ENCODE data around the gene ZNF469.

GRCh38 chr16:88429387-88430184 lies 46.8 kb downstream of the ZNF469 start:
- TF ChIP-seq CTCF (IDR thresholded peaks at IDR 0.05 in 2 of 3, conservative IDR thresholded peaks at IDR 0.05 in 1 of 3; ENCODE audit: insufficient read depth in 2 of 3, low read depth in 1 of 3, low read length in 3 of 3) (no peak), NFATC3 (IDR thresholded peaks at IDR 0.05) (no peak), TCF3 (CRISPR knock-in tag; IDR thresholded peaks at IDR 0.05) (no peak), ZNF324 (CRISPR knock-in tag; IDR thresholded peaks at IDR 0.05) (no peak), SIRT6 (IDR thresholded peaks at IDR 0.05; ENCODE audit: low read depth, low read length) (no peak), ZBTB33 (CRISPR knock-in tag; IDR thresholded peaks at IDR 0.05) (no peak), HDGF (IDR thresholded peaks at IDR 0.05) (no peak), ZNF41 (CRISPR knock-in tag; conservative IDR thresholded peaks at IDR 0.05) (no peak), MLX (CRISPR knock-in tag; conservative IDR thresholded peaks at IDR 0.05) (no peak), KDM5B (IDR thresholded peaks at IDR 0.05; ENCODE audit: insufficient replicate concordance, low read depth, low read length) (peak; percentile 11), FOXM1 (IDR thresholded peaks at IDR 0.05; ENCODE audit: low read depth) (no peak), FOXM1 (CRISPR knock-in tag; IDR thresholded peaks at IDR 0.05; ENCODE audit: low read depth) (no peak), KLF13 (tag; IDR thresholded peaks at IDR 0.05; ENCODE audit: borderline replicate concordance, low read depth) (no peak), XRCC5 (IDR thresholded peaks at IDR 0.05; ENCODE audit: low read depth, low read length) (no peak), LCOR (CRISPR knock-in tag; IDR thresholded peaks at IDR 0.05) (no peak)

Measured in K562 (cell line).